HEK293T (cell line): ENCODE measurements around the gene LMTK3.

Experiments used
- ARNT ChIP-seq: fragments of 450-650 bp; IDR thresholded peaks from 2 replicates; pipeline ENCODE4 v1.6.1; 2017; ENCODE audit warnings: mild to moderate bottlenecking
- BHLHE40 ChIP-seq: fragments of 450-650 bp; IDR thresholded peaks from 2 replicates; pipeline ENCODE4 v1.6.1; 2016; ENCODE audit warnings: mild to moderate bottlenecking, moderate library complexity, borderline replicate concordance
- CTBP1 ChIP-seq: fragments of 450-650 bp; IDR thresholded peaks from 2 replicates; pipeline ENCODE4 v1.6.1; 2016; ENCODE audit warnings: borderline replicate concordance
- FOXA1 ChIP-seq: fragments of 450-650 bp; IDR thresholded peaks from 2 replicates; pipeline ENCODE4 v1.6.1; 2016; ENCODE audit warnings: mild to moderate bottlenecking
- FOXK2 ChIP-seq: fragments of 450-650 bp; IDR thresholded peaks from 2 replicates; pipeline ENCODE4 v1.6.1; 2016; ENCODE audit warnings: mild to moderate bottlenecking
- NFRKB ChIP-seq: fragments of 450-650 bp; IDR thresholded peaks from 2 replicates; pipeline ENCODE4 v1.6.1; 2016; ENCODE audit warnings: mild to moderate bottlenecking, moderate library complexity
- SP1 ChIP-seq: fragments of 450-650 bp; IDR thresholded peaks from 2 replicates; pipeline ENCODE4 v1.6.1; 2017
- SUZ12 ChIP-seq: fragments of 450-650 bp; IDR thresholded peaks from 2 replicates; pipeline ENCODE4 v1.6.1; 2016; ENCODE audit warnings: mild to moderate bottlenecking
- TARDBP ChIP-seq: fragments of 450-650 bp; IDR thresholded peaks from 2 replicates; pipeline ENCODE4 v1.6.1; 2016
- ZNF384 ChIP-seq: fragments of 450-650 bp; IDR thresholded peaks from 2 replicates; pipeline ENCODE4 v1.6.1; 2016
- TF ChIP-seq, protein P1 (sequence below): fragments of 450-650 bp; IDR thresholded peaks from 2 replicates; pipeline ENCODE4 v1.6.1; 2016

DNA sequence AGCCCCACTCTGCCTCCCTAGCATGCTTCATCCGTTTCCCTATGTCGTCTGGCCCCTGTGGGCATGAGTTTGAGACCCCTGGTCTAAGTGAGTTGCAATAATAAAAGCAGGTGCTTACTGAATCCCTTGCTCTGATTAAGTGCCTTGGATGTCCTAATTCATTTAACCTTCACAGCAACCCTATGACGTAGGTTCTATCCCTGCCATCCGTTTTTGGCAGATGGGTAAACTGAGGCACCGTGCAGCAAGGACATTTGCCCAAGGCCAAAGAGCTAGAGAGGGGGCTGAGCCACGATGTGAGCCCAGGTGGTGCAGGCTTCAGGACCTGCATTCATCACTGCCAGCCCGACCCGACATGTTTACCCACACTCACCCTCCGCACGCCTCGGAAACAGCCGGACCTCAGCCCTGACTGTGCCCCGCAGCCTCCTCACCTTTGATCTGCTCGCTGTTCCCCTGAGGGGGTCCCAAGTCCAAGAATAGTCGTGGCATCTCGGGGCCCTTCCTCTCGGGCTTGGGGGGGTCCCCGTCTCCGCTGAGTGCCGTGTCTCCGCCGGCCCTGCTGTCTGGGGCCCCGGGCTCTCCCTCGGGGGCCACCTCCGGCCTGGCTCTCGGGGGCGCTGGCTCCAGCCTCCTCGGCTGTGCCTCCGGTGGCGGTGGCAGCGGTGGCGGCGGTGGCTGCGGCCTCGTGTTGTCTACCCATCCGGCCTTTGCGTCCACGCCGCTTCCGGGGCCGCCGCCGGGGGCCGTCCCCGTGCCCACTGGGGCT lies 14.5 kb downstream of the LMTK3 start:
- TF ChIP-seq FOXA1, result no peak
- no peak for TF ChIP-seq TARDBP
- no peak for TF ChIP-seq BHLHE40
- TF ChIP-seq FOXK2, result no peak
- no peak for TF ChIP-seq ARNT
- TF ChIP-seq, protein P1, sequence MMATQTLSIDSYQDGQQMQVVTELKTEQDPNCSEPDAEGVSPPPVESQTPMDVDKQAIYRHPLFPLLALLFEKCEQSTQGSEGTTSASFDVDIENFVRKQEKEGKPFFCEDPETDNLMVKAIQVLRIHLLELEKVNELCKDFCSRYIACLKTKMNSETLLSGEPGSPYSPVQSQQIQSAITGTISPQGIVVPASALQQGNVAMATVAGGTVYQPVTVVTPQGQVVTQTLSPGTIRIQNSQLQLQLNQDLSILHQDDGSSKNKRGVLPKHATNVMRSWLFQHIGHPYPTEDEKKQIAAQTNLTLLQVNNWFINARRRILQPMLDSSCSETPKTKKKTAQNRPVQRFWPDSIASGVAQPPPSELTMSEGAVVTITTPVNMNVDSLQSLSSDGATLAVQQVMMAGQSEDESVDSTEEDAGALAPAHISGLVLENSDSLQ, result no peak
- no peak for TF ChIP-seq SP1
- TF ChIP-seq ZNF384, result no peak
- no peak for TF ChIP-seq CTBP1
- no peak for TF ChIP-seq SUZ12
- no peak for TF ChIP-seq NFRKB
